UCSD-AML1 (cell line): ENCODE data around the gene SELENOM.
A peak's percentile ranks its signal among the peaks of the same experiment; 100 is the strongest.
"Not testable (repeated sequence)": the region's sequence is repeated elsewhere in the genome, so short reads cannot be mapped to it uniquely, and the experiment has no call there.

Experiments
- DNase-seq: peaks from one replicate; lab custom pipeline; 2025; ENCODE audit not compliant: unreplicated experiment; lab: John Stamatoyannopoulos, UW

Gene SELENOM

DNA sequence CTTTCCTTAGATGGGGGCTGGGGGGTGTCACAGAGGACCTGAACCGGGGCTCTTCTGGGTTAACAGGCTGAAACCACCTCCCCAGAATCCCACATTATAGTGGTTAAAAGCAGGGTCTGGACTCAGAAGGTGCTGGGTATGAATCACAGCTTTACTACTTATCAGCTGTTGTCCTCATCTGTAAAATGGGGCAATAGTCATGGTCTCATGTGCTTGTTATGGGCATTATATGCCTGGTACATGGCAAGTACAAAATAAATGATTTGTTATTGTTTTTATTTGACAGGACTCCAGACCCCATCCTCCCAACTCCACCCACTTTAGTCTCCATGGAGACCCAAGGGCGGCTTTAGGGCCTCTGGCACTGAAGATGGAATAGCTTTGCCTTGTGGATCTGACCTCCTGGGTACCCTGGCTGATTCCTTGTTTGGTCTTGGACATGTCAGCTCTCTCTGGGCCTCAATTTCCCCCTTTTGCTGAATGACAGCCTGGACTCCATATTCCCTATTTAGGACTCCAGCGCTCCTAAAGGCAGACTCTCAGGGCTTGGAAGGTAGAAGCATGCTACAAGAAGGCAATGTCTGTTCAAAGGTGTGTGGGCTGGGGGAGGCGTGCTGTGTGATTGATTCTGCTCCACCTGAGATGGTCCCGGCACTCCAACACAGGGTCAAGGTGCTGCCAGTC, 27.1 kb downstream of the SELENOM start:
- no peak for DNase-seq

DNA sequence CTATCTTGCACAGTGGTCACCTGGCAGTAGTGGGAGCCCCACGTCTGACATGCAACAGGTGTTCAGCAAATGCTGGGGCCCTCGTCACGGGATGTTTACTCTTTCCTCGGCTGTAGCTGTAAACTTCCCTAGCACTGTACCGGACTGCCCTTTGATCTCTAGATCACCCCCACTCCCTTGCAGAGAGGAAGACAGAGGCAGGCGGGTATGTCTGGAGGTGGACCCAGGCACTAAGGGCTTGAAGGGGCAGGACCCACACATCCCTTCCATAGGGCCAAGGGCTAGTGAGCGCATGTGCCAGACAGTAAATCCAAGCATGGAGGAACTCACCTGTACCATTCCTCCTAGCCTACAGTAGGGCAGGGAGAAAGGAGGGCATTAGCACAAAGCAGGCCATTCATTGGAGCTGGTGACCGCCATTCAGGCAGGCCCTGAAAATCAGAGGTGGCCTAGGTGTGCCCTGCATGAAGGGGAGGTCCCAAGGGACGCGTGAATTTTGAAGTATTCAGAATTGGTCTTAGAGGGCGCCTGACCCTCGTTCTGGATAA, 28.2 kb downstream of the SELENOM start:
- DNase-seq = no peak

DNA sequence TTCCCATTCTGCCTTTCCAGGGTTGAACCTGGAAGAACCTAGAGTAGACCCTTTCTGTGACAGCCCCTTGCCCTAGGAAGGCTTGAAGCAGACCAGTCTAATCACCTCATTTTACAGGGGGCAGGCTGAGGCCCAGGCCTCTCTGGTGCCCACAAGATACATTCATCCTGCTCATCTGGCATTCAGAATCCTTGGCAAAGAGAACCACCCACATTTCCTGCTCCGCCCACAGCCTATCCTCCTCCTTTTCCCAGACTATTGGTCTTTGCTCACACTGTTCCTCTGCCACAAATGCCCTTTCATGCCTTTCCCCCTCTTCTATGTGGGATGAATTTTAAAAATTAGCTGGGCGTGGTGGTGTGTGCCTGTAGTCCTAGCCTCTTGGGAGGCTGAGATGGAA, 29.0 kb downstream of the SELENOM start:
- DNase-seq = not testable (repeated sequence)

DNA sequence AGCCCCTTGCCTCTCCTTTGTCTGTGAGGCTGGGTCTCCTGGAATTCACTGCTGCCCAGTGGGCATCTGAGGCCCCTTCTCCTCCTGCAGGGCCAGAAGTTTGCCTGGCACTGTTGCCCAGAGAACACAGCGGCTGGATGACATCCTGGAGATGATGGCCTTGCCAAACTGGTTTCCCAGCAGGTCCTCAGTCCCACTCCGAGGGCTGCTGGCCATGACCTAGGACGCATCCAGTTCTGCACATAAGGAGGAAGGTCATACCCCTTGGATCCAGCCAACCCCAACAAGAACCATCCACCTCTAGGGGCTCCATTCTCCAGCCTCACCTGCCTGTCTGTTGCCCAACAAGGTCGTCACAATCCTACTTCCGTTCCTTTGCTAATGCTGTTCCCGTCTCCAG, 29.7 kb downstream of the SELENOM start:
- DNase-seq = no peak

DNA sequence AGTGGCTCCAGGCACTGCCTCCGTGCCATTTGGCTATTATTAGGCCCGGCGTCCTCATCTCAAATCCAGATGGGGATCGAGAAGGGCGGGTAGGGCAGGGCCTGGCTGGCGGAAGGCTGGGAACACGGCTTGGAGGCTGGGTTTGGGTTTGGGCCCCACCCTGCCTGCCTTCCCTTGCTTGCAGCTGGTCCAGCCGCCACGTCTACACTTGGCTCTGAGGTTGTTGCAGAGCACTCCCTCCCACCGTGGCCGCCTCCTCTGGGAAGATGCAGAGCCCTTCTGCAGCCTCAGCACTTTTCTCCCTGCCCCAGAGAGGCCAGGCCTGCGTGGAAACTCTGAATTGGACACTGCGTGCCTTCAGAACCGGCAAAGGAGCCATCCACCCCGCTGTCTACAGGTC, 31.4 kb downstream of the SELENOM start:
- DNase-seq = no peak

DNA sequence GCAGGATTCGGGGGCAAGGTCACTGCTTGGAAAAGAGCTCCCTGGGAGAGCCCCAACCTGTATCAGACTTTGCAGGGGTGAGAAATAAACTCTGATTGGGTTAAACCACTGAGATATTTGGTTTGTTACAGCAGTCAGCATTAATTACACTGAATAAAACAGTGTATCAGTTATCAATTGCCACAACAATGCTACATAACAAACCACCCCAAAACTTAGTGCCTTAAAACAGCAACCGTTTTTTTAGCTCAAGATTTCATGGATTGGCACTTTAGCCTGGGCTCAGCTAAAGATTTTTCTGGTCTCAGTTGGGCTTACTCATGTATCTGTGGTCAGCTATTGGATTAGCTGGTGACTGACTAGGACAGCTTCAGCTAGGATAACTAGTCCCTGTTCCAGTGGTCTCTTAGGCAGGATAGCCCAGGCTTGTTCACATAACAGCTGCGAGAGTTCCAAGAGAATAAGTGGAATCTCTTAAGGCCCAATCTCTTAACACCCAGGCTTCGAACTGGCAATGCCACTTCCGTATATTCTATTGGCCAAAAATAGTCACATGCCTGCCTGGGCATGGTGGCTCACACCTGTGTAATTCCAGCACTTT, 33.7 kb downstream of the SELENOM start:
- not testable (repeated sequence) for DNase-seq

DNA sequence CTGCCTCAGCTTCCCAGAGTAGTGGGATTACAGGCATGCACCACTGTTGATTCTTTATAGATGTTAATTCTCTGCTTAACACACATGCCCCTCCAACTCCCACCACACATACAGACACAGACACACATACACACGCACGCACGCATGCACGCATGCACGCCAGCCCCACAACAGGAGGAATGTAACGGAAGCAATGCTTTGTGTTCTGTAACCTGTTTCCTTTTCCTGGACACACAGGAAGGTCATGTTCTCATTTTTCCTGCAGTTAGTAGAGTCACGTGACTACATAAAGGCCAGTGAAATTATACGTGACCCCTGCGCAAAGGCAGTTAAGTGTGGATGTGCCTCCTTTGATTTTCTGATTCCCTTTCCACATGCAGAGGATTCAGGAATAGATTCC, 34.2 kb downstream of the SELENOM start:
- peak; percentile 22 for DNase-seq

DNA sequence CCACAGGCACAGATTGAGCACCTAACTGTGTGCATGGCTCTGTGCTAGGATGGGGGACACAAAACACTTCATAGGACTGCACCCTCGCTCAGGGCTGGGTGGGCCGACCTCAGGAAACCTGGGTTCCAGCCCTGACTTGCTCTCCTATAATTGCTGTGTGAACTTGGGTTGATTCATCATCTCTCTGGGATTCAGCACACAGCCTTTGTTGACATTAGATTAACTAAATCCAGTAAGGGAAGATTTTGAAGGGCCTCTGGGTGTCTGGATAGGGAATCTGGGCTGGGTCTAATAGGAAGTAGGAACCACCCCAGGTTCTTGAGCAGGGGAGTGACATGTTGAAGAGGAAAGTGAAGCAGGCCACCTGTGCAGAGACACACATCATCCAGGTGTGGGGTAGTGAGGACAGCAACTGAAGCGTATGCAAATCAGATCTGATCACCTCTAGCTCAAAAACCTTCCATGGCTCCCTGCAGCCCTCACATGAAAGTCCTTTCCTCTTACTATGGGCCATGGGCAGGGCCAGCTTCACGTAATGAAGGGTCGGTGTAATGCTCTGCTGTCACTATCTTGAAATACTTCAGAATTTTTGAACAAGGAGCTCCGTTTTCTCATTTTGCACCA, 37.6 kb downstream of the SELENOM start:
- not testable (repeated sequence) for DNase-seq

DNA sequence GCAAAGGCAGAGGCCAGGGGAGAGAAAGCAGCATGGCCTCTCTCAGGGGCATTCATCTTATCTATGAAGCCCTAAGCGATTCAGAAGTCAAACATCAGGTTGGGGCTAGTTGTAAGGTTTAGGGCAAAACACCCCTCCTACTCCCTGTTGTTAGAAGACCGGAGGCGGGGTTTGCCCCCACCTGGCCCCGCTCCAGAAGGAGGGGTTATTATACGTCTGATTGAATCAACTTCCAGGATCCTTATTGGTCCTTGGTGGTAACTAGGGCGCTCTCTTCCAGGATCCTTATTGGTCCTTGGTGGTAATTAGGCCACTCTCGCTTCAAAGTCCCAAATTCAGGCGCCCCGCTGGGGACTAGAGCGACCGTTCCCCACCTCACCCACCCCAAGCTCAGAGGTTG, 38.4 kb downstream of the SELENOM start:
- DNase-seq = no peak

DNA sequence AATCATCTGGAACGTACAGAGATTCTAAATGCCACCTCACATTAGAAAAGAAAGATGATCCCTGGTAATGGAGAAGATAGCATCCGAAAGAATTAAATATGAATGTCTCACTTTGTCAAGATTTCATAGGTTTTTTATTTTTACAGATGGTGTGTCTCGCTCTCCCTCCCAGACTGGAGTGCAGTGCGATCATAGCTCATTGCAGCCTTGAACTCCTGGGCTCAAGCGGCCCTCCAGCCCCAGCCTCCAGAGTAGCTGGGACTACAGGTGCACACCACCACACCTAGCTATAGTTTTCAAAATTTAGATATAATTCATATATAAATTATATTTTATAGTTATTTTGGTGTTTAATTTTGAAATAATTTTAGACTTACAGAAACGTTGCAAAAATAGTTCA, 43.0 kb downstream of the SELENOM start:
- no peak for DNase-seq

DNA sequence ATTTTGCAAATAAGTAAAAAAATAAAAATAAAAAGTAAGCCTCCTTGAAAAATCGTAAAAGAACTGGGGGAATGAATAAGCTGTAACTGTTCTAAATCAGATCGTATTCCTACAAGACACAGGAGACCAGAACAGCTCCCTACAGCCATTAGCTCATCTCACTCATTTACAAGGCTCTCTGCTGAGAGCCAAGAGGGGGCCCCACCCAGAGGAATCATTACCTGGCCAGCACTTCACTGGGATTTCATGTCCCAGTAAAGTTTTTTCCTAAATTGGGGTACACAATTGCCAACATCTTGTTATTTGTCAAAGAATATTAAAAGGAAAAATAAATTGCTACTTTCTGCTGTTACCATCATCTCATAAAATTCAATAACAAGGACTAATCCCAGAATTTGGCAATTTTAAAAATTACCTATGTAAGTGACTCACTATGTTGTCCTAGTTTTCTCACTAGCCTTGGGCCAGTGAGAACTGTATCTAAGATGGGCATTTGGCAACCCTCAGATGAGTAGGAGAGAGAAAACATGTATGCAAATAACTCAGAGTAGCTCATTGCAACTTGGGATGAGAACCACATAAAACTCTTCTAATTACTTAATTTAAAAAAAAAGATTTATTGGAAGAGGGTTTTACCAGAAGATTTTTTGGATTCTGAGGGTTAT, 44.7 kb downstream of the SELENOM start:
- DNase-seq = no peak

DNA sequence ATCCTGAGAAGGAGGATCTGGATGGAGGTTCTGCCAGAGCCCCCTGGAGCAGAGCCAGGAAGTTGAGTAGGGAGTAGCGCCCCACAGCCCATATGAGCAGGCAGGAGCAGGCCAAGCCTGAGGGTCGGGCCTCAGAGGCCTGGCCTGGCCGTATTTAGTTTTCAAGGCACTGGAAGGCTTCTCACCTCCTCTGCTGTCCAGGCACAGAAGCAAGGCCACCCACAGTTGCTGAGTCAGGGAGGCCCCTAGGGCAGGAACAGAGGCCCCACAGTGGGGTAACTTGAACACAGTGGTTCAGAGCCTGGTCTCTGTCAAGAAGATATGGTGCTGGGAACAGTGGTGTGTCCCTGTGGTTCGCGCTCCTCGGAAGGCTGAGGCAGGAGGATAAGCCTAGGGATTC, 47.7 kb downstream of the SELENOM start:
- DNase-seq = not testable (repeated sequence)

DNA sequence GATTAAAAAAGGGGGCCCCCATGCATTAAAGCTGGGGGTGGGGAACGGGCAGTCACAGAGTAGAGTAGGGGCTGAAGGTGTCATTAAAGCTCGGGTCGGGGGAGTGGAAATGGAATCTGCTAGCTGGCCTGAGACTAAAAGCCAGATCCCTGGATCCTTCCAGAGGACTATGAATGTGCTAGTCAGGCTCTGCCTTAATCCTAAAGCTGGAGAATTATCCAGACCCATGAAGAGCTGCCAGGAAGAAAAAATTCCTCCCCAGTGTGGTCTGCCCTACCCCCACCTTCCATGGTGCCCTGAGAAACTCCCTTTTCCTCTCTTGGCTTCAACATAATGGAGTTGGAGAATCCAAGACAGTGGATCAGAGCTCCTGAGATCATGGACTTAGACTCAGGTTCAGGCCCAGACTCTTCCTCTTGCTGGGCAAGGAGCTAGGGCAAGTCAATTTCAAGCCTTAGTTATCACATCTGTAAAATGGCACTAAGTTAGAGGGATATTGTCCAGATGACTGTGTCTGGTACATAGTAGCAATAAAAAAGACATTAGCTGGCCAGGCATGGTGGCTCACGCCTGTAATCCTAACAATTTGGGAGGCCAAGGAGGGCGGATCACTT, 50.3 kb downstream of the SELENOM start:
- no peak for DNase-seq

DNA sequence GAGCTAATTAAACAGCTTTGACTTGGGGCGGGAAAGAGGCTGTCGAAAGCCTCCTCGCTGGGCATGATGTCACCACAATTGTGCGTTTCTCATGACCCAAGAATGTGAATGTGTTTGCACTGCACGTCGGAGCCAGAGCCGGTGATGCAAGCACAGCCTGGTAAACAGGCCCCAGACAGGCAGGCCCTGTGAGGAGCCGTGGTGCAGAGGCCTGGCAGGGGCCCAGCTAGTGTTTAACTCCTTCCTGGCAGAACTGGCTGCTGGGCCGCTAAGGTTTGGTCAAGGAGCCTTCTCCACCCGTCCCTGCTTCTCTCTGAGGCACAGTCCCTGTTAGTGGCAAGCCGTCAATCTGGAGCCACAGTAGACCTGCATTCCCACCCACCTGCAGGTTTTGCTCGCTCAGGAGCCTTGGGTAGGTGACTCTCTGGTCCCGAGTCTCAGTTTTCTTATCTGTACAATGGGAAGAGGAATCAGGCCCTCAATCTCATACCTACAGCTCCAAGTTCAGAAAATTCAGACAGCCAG, 51.7 kb downstream of the SELENOM start:
- DNase-seq = no peak

DNA sequence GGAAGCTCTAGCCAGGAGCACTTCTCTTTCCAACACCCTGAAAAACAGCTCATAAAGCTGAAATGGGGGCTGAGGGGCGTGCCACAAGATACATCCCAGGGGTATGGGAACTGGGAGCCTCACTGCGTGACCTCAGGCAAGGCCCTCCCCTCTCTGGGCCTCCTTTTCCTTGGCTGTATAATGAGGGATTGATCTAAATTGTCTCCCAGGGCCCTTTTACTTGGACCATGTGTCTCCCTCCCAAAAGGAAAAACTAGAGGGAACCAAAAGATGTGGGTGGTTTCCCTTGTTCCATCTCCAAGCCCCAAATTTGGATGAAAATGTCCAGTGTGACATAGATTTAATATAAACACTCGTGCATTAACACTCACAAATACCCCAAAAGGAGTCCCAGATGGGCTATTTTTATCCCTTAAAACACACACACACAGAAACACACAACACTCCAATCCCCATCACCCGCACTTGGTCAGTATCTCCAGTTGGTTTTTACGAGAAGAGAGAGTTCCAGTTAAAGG, 52.2 kb downstream of the SELENOM start:
- DNase-seq = no peak
